ENCODE data around the gene TMEM222.

DNA sequence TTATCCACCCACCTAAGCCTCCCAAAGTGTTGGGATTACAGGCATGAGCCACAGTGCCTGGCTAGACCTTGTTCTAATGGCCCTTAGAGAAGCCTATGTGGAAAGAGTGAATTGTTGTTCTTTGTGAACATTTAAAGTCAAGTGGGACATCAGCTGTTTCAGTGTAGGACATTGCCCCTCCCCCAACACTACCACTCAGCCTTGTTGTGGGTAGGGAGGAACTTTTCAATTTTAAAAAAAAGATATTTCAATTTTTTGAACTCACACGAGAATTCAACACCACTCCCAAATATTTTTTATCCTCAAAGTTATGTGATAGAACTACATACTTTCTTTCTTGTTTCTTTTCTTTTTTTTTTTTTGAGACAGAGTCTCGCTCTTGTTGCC, 36.7 kb upstream of the TMEM222 start:
- TF ChIP-seq NR1H2 (CRISPR knock-in tag; IDR thresholded peaks at IDR 0.05) (no peak), ZBTB43 (CRISPR knock-in tag; IDR thresholded peaks at IDR 0.05) (no peak), ERG (CRISPR knock-in tag; IDR thresholded peaks at IDR 0.05) (no peak), FOXP1 (CRISPR knock-in tag; IDR thresholded peaks at IDR 0.05; ENCODE audit: borderline replicate concordance) (no peak), CREM (CRISPR knock-in tag; IDR thresholded peaks at IDR 0.05) (no peak), TEAD4 (CRISPR knock-in tag; IDR thresholded peaks at IDR 0.05) (no peak), NR2C2 (CRISPR knock-in tag; IDR thresholded peaks at IDR 0.05) (no peak)
- TF ChIP-seq, protein P1, sequence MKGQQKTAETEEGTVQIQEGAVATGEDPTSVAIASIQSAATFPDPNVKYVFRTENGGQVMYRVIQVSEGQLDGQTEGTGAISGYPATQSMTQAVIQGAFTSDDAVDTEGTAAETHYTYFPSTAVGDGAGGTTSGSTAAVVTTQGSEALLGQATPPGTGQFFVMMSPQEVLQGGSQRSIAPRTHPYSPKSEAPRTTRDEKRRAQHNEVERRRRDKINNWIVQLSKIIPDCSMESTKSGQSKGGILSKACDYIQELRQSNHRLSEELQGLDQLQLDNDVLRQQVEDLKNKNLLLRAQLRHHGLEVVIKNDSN (CRISPR knock-in tag; IDR thresholded peaks at IDR 0.05): no peak
- TF ChIP-seq, protein P2, sequence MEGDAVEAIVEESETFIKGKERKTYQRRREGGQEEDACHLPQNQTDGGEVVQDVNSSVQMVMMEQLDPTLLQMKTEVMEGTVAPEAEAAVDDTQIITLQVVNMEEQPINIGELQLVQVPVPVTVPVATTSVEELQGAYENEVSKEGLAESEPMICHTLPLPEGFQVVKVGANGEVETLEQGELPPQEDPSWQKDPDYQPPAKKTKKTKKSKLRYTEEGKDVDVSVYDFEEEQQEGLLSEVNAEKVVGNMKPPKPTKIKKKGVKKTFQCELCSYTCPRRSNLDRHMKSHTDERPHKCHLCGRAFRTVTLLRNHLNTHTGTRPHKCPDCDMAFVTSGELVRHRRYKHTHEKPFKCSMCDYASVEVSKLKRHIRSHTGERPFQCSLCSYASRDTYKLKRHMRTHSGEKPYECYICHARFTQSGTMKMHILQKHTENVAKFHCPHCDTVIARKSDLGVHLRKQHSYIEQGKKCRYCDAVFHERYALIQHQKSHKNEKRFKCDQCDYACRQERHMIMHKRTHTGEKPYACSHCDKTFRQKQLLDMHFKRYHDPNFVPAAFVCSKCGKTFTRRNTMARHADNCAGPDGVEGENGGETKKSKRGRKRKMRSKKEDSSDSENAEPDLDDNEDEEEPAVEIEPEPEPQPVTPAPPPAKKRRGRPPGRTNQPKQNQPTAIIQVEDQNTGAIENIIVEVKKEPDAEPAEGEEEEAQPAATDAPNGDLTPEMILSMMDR (IDR thresholded peaks at IDR 0.05): no peak
- TF ChIP-seq, protein P3, sequence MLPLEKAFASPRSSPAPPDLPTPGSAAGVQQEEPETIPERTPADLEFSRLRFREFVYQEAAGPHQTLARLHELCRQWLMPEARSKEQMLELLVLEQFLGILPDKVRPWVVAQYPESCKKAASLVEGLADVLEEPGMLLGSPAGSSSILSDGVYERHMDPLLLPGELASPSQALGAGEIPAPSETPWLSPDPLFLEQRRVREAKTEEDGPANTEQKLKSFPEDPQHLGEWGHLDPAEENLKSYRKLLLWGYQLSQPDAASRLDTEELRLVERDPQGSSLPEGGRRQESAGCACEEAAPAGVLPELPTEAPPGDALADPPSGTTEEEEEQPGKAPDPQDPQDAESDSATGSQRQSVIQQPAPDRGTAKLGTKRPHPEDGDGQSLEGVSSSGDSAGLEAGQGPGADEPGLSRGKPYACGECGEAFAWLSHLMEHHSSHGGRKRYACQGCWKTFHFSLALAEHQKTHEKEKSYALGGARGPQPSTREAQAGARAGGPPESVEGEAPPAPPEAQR (CRISPR knock-in tag; IDR thresholded peaks at IDR 0.05): no peak
